NCI-H1417 treated with DMSO at 0.1 percent for 48 hours (cell line): ENCODE results near the gene SPRY4.
"Not testable (repeated sequence)": the region's sequence is repeated elsewhere in the genome, so short reads cannot be mapped to it uniquely, and the experiment has no call there.

ENCODE experiments used
- DNase-seq: peaks from one replicate; lab custom pipeline; 2025; lab: John Stamatoyannopoulos, UW

SPRY4 gene

GRCh38 chr5:142334538-142334937, 9.7 kb upstream of the SPRY4 start:
- no peak for DNase-seq

- not testable (repeated sequence) for DNase-seq
Observed at GRCh38 chr5:142333749-142334148, 8.9 kb upstream of the SPRY4 start.

- DNase-seq: no peak
Observed at GRCh38 chr5:142330444-142330843, 5.6 kb upstream of the SPRY4 start.

- no peak for DNase-seq
Observed at GRCh38 chr5:142330026-142330425, 5.2 kb upstream of the SPRY4 start.

- no peak for DNase-seq
Observed at GRCh38 chr5:142327111-142327842, 2.5 kb upstream of the SPRY4 start.

- no peak for DNase-seq
Observed at GRCh38 chr5:142326480-142326938, 1.7 kb upstream of the SPRY4 start.

GRCh38 chr5:142325725-142326479, 1.1 kb upstream of the SPRY4 start:
- no peak for DNase-seq

- no peak for DNase-seq
Observed at GRCh38 chr5:142324136-142324870, 518 bp downstream of the SPRY4 start.

- no peak for DNase-seq
Observed at GRCh38 chr5:142323480-142324135, 1.2 kb downstream of the SPRY4 start.

GRCh38 chr5:142322747-142323479, 1.9 kb downstream of the SPRY4 start:
- DNase-seq: no peak

GRCh38 chr5:142322403-142322746, 2.4 kb downstream of the SPRY4 start:
- DNase-seq: no peak

GRCh38 chr5:142320851-142321560, 3.8 kb downstream of the SPRY4 start:
- DNase-seq: no peak

GRCh38 chr5:142320430-142320738, 4.4 kb downstream of the SPRY4 start:
- no peak for DNase-seq

GRCh38 chr5:142319560-142320429, 5.0 kb downstream of the SPRY4 start:
- DNase-seq: no peak

GRCh38 chr5:142319105-142319504, 5.7 kb downstream of the SPRY4 start:
- no peak for DNase-seq

- no peak for DNase-seq
Observed at GRCh38 chr5:142317753-142318152, 7.1 kb downstream of the SPRY4 start.

GRCh38 chr5:142317173-142317572, 7.6 kb downstream of the SPRY4 start:
- DNase-seq: no peak

- no peak for DNase-seq
Observed at GRCh38 chr5:142316681-142317080, 8.1 kb downstream of the SPRY4 start.

GRCh38 chr5:142316051-142316450, 8.8 kb downstream of the SPRY4 start:
- DNase-seq: peak; percentile 23
